ENCODE measurements around the gene GPR32. TPM values are rescaled to one million over a fixed set of nuclear protein-coding genes. Genes with fewer than 3 reads are reported as not detected.

The GPR32 gene
- total RNA-seq, 2 experiments from 2014 or later: not detected

DNA sequence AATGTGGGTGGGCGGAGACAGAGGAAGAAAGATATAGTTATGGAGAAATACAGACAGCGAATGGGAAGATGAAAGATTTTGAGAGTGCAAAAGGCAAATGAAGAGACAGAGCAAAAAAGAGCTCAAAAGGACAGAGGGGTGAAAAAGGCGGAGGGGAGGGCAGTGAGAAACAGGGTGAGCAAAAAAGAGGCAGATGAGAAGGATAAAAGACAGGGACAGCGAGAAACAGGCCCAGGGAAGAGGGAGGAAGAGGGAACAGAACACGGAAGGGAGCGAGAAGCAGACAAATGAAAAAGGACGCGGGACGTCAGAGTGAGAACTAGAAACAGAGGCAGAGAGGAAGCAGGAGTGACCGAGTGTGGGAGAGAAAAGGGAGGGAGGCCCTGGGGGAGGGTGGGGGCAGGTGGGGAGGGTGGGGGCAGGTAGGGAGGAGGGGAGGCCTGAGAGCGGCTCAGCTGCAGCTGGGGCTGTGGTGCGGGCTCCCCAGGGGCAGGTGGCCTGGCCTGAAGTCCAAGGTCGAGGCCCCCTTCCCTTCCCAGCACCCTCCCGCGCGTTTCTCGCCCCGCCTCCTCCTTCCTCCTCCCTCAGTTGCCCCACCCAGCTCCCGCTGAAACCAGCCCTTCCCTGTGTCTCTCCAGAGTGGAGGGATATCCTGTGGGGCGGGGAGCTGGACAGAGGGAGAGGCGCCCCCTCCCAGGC is 50.4 kb downstream of the GPR32 start:
- ChIA-PET POLR2A (no interaction called here), CTCF (no interaction called here)
- DNase-seq: no peak
- ATAC-seq: no peak
- no peaks in the 10 kb centered on the region for H3K36me3 Mint-ChIP-seq (ENCODE audit: low read depth)
- H3K4me1 Mint-ChIP-seq: peaks cover 45% of the 10 kb centered on the region
- H3K27me3 Mint-ChIP-seq: peaks cover 48% of the 10 kb centered on the region
- intact Hi-C loops (cut with DNase I, micrococcal nuclease): no loop called here
- peak overlapping the region; percentile 26 for H3K4me3 Mint-ChIP-seq
- no peaks in the 10 kb centered on the region for H3K9me3 Mint-ChIP-seq (ENCODE audit: low read depth)
- H3K27ac Mint-ChIP-seq: peak overlapping the region; percentile 32

- Mint-ChIP-seq H3K4me1 (peaks cover 42% of the 10 kb centered on the region), H3K27me3 (peaks cover 52% of the 10 kb centered on the region), H3K36me3 (ENCODE audit: low read depth) (no peaks in the 10 kb centered on the region), H3K27ac (no peak overlapping the region), H3K4me3 (no peak overlapping the region), H3K9me3 (ENCODE audit: low read depth) (no peaks in the 10 kb centered on the region)
- DNase-seq (no peak), ATAC-seq (no peak)
- CTCF ChIA-PET: no interaction called here
- intact Hi-C loops (cut with DNase I, micrococcal nuclease): no loop called here
- POLR2A ChIA-PET: no interaction called here
Measured at GRCh38 chr19:50821248-50821612, 51.0 kb downstream of the GPR32 start.

Other genes starting within 250 kb of the GPR32 start
- not detected for gene LRRC4B, start 202.0 kb upstream of the GPR32 start, total RNA-seq
- gene SYT3, start 130.6 kb upstream of the GPR32 start, total RNA-seq: under 1 TPM; 0.11 to 0.16 TPM
- gene C19orf81, start 121.0 kb upstream of the GPR32 start, total RNA-seq: 1 to 10 TPM; 1.3 to 1.7 TPM
- gene SHANK1, start 50.7 kb upstream of the GPR32 start, total RNA-seq: not detected
- gene CLEC11A, start 47.1 kb upstream of the GPR32 start, total RNA-seq: 1 to 10 TPM in 1 of 2 experiments, under 1 TPM in 1; 0.64 to 1.0 TPM
- not detected for gene ACP4, start 20.0 kb downstream of the GPR32 start, total RNA-seq
- 1 to 10 TPM; 2.4 to 2.6 TPM for gene KLK1, start 53.3 kb downstream of the GPR32 start, total RNA-seq
- gene KLK15, start 63.1 kb downstream of the GPR32 start, total RNA-seq: not detected
- gene KLK3, start 84.5 kb downstream of the GPR32 start, total RNA-seq: not detected
- not detected for gene KLK2, start 103.0 kb downstream of the GPR32 start, total RNA-seq
- gene KLK4, start 140.9 kb downstream of the GPR32 start, total RNA-seq: not detected
- gene KLK5, start 182.6 kb downstream of the GPR32 start, total RNA-seq: not detected
- not detected for gene KLK6, start 199.1 kb downstream of the GPR32 start, total RNA-seq
- not detected for gene KLK7, start 213.5 kb downstream of the GPR32 start, total RNA-seq
- not detected for gene KLK8, start 231.1 kb downstream of the GPR32 start, total RNA-seq
- gene KLK10, start 249.2 kb downstream of the GPR32 start, total RNA-seq: not detected

All from activated CD4-positive, alpha-beta T cell treated with anti-CD3 and anti-CD28 coated beads for 36 hours (primary cell).